ENCODE measurements around the gene C13orf42. TPM values are rescaled to one million over a fixed set of nuclear protein-coding genes. Genes with fewer than 3 reads are reported as not detected.

The C13orf42 gene
- total RNA-seq, 1 experiment from 2014 or later: not detected

DNA sequence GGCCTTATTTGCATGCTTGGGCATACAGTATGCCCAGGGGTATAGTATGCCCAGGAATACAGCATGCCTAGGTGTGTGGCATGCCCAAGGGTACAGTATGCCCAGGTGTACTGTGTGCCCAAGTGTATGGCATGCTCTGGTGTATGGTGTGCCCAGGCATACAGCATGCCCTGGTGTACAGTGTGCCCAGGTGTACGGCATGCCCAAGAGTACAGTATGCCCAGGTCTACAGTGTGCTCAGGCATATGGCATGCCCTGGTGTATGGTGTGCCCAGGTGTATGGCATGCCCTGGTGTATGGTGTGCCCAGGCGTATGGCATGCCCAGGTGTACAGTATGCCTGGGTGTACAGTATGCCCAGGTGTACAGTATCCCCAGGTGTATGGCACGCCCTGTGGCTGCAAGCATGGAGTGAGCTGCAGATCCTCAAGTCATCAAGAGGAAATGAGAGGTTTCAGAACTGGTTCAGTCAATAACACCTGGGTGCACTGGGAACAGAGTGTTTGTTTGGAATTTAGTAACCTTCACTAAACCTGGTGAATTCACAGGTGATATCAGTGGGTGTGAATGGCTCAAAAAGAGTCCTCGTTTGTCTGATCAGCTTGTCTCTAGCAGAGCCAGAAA, 7.8 kb upstream of the C13orf42 start:
- no peak for DNase-seq
- BruUV-seq (replicated peaks): no TSS peak
- intact Hi-C loops (cut with micrococcal nuclease; ENCODE audit: unreplicated experiment): no loop called here
- no peak overlapping the region for H3K27ac Mint-ChIP-seq (ENCODE audit: unreplicated experiment)
- no peaks in the 10 kb centered on the region for H3K9me3 Mint-ChIP-seq (ENCODE audit: low read depth, unreplicated experiment)
- CTCF ChIA-PET: no interaction called here
- H3K4me1 Mint-ChIP-seq (ENCODE audit: low read depth, unreplicated experiment): peaks cover 14% of the 10 kb centered on the region
- H3K36me3 Mint-ChIP-seq (ENCODE audit: insufficient read depth, unreplicated experiment): no peaks in the 10 kb centered on the region
- H3K27me3 Mint-ChIP-seq (ENCODE audit: unreplicated experiment): peaks cover 33% of the 10 kb centered on the region
- no peak overlapping the region for H3K4me3 Mint-ChIP-seq (ENCODE audit: low read depth, unreplicated experiment)
- TF ChIP-seq, protein P1, sequence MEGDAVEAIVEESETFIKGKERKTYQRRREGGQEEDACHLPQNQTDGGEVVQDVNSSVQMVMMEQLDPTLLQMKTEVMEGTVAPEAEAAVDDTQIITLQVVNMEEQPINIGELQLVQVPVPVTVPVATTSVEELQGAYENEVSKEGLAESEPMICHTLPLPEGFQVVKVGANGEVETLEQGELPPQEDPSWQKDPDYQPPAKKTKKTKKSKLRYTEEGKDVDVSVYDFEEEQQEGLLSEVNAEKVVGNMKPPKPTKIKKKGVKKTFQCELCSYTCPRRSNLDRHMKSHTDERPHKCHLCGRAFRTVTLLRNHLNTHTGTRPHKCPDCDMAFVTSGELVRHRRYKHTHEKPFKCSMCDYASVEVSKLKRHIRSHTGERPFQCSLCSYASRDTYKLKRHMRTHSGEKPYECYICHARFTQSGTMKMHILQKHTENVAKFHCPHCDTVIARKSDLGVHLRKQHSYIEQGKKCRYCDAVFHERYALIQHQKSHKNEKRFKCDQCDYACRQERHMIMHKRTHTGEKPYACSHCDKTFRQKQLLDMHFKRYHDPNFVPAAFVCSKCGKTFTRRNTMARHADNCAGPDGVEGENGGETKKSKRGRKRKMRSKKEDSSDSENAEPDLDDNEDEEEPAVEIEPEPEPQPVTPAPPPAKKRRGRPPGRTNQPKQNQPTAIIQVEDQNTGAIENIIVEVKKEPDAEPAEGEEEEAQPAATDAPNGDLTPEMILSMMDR (IDR thresholded peaks at IDR 0.05; ENCODE audit: unreplicated experiment): no peak

DNA sequence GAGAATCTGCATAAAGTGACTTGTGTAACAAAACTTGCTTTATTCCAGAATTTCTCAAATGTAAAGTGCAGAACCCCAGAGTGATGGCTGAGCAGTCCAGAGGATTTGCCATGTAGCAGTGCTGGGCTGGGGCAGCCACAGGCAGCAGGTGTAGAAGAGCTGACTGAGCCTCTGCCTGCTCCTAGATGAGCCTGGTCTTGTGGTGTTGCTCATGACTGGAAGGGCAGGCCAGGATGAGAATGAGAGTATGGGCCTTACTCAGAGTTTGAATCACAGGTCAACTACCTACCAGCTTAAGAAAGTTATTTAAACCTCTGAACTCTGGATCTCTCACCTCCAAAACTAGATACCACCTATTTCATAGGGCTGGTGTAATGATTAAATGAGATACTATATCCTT, 2.9 kb upstream of the C13orf42 start:
- CTCF ChIA-PET: interaction anchor here (0.7 kb wide), 1 partner anchor 37 kb away, joined by 3 read pairs; no protein-coding TSS in a partner anchor

DNA sequence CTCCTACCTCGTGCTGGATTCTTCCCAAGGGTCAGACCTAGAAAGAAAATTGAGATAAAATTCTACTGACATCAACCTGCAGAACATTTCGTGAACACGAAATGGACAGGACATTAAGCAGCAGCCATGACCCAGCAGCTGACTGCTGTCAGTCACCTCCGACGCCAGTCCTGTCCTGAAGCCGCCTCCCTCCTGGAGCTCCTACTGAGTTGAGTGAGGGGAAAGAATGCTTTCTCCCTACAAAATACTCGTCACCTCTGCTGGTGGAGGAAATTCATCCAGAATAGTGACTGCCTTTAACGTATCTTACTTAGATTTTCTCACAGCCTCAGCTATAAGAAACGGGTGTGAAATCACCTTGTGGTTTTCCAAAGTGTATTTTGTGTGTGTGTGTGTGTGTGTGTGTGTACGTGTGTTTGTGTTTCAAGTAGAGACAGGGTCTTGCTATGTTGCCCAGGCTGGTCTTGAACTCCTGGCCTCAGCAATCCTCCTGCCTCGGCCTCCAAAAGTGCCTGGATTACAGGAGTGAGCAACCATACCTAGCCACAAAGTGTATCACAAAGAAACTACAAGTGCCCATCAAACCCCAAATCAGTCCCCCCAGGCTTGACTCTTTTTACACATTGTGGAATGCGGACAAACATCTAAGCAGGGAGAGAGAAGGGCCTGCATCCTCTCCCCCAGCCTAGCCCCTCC, 2.3 kb upstream of the C13orf42 start:
- Mint-ChIP-seq H3K36me3 (ENCODE audit: insufficient read depth, unreplicated experiment) (no peaks in the 10 kb centered on the region), H3K4me3 (ENCODE audit: low read depth, unreplicated experiment) (no peak overlapping the region), H3K27me3 (ENCODE audit: unreplicated experiment) (peaks cover 42% of the 10 kb centered on the region), H3K4me1 (ENCODE audit: low read depth, unreplicated experiment) (no peaks in the 10 kb centered on the region), H3K9me3 (ENCODE audit: low read depth, unreplicated experiment) (no peaks in the 10 kb centered on the region), H3K27ac (ENCODE audit: unreplicated experiment) (no peak overlapping the region)
- intact Hi-C loops (cut with micrococcal nuclease; ENCODE audit: unreplicated experiment): no loop called here
- BruUV-seq (replicated peaks): no TSS peak
- TF ChIP-seq, protein P1 (IDR thresholded peaks at IDR 0.05; ENCODE audit: unreplicated experiment): no peak
- no peak for DNase-seq
- CTCF ChIA-PET: interaction anchor here (0.7 kb wide), 1 partner anchor 38 kb away, joined by 3 read pairs; no protein-coding TSS in a partner anchor

More for the DNA sequence above, 2.9 kb upstream of the C13orf42 start:
- Mint-ChIP-seq H3K4me1 (ENCODE audit: low read depth, unreplicated experiment) (no peaks in the 10 kb centered on the region), H3K27me3 (ENCODE audit: unreplicated experiment) (peaks cover 42% of the 10 kb centered on the region), H3K27ac (ENCODE audit: unreplicated experiment) (no peak overlapping the region), H3K4me3 (ENCODE audit: low read depth, unreplicated experiment) (no peak overlapping the region), H3K9me3 (ENCODE audit: low read depth, unreplicated experiment) (no peaks in the 10 kb centered on the region), H3K36me3 (ENCODE audit: insufficient read depth, unreplicated experiment) (no peaks in the 10 kb centered on the region)
- no peak for DNase-seq
- BruUV-seq (replicated peaks): no TSS peak
- TF ChIP-seq, protein P1 (IDR thresholded peaks at IDR 0.05; ENCODE audit: unreplicated experiment): no peak
- intact Hi-C loops (cut with micrococcal nuclease; ENCODE audit: unreplicated experiment): no loop called here

DNA sequence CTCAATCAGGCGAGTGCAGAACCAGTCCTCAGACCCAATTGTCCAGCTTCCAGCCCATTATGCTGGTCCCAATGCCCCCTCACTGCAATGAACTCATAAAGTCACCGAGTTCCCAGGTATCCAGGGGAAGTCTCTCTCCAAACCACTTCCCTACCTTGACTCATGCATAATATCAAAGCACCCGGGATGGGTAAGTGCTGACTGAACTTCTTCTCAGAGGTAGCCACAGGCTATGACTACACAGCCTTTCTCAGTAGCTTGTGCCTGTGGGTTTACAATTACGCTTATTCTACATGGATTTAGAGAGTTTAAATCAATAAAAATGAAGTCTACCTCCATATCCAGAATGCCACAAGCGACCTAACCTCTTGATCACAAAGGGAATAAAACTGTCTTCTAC, 1.7 kb upstream of the C13orf42 start:
- no peak overlapping the region for H3K4me3 Mint-ChIP-seq (ENCODE audit: low read depth, unreplicated experiment)
- H3K4me1 Mint-ChIP-seq (ENCODE audit: low read depth, unreplicated experiment): no peaks in the 10 kb centered on the region
- no peak overlapping the region for H3K27ac Mint-ChIP-seq (ENCODE audit: unreplicated experiment)
- intact Hi-C loops (cut with micrococcal nuclease; ENCODE audit: unreplicated experiment): no loop called here
- no peaks in the 10 kb centered on the region for H3K9me3 Mint-ChIP-seq (ENCODE audit: low read depth, unreplicated experiment)
- DNase-seq: no peak
- TF ChIP-seq, protein P1 (IDR thresholded peaks at IDR 0.05; ENCODE audit: unreplicated experiment): no peak
- H3K36me3 Mint-ChIP-seq (ENCODE audit: insufficient read depth, unreplicated experiment): no peaks in the 10 kb centered on the region
- BruUV-seq (replicated peaks): no TSS peak
- CTCF ChIA-PET: no interaction called here
- H3K27me3 Mint-ChIP-seq (ENCODE audit: unreplicated experiment): peaks cover 42% of the 10 kb centered on the region

Measured in Calu3 (cell line).